WTC11 (cell line): ENCODE results near the gene RGSL1. TPM values are rescaled to one million over a fixed set of nuclear protein-coding genes. Genes with fewer than 3 reads are reported as not detected.

Experiments
- ATAC-seq: fragments of 200-7000 bp; cut with Tn5 transposase; 2 replicates; pipeline ENCODE4 v1.10.0; 2021; ENCODE audit warnings: mild to moderate bottlenecking, moderate library complexity
- CTCF ChIA-PET: fragments of 300-600 bp; sonication (Branson Sonifier 250); formaldehyde crosslinking; loops from one replicate; lab custom pipeline; 2021; ENCODE audit warnings: antibody characterized with exemption; lab: Charles Lee
- POLR2A ChIA-PET: fragments of 350-600 bp; sonication (Branson Sonifier 250); formaldehyde crosslinking; loops from one replicate; lab custom pipeline; 2021; ENCODE audit warnings: antibody characterized with exemption; lab: Charles Lee
- DNase-seq: peaks from one replicate; pipeline ENCODE4 v3.0.0; 2021; ENCODE audit warnings: low spot score
- H3K27ac Mint-ChIP-seq: 2 replicates; pipeline ENCODE4 v1.8.0; 2021; ENCODE audit warnings: mixed read lengths
- H3K27me3 Mint-ChIP-seq: 2 replicates; pipeline ENCODE4 v1.8.0; 2021; ENCODE audit warnings: low read depth, mild to moderate bottlenecking, moderate library complexity, mixed read lengths
- H3K36me3 Mint-ChIP-seq: 2 replicates; pipeline ENCODE4 v1.8.0; 2021; ENCODE audit warnings: mixed read lengths
- H3K4me1 Mint-ChIP-seq: 2 replicates; pipeline ENCODE4 v1.8.0; 2022; ENCODE audit warnings: mixed read lengths
- H3K4me3 Mint-ChIP-seq: 2 replicates; pipeline ENCODE4 v1.8.0; 2021; ENCODE audit warnings: mild to moderate bottlenecking, moderate library complexity, mixed read lengths
- H3K9me3 Mint-ChIP-seq: 2 replicates; pipeline ENCODE4 v1.8.0; 2021; ENCODE audit warnings: mixed read lengths
- CREM ChIP-seq: sonication (generic); formaldehyde crosslinking; IDR thresholded peaks from 2 replicates; pipeline ENCODE4 v1.8.1; 2022; ENCODE audit warnings: mild to moderate bottlenecking, missing genetic modification reagents, moderate library complexity
- FOXJ3 ChIP-seq: sonication (generic); formaldehyde crosslinking; IDR thresholded peaks from 2 replicates; pipeline ENCODE4 v1.9.0; 2021; ENCODE audit warnings: missing genetic modification reagents, mild to moderate bottlenecking, borderline replicate concordance
- FOXP1 ChIP-seq: sonication (generic); formaldehyde crosslinking; IDR thresholded peaks from 2 replicates; pipeline ENCODE4 v1.8.0; 2022; ENCODE audit warnings: missing genetic modification reagents, mild to moderate bottlenecking, moderate library complexity, borderline replicate concordance
- GTF2I ChIP-seq: fragments of 250-450 bp; sonication (Bioruptor Pico); conservative IDR thresholded peaks from 2 replicates; pipeline ENCODE4 v1.4.0; 2021; ENCODE audit warnings: mild to moderate bottlenecking
- MXD4 ChIP-seq: fragments of 250-450 bp; sonication (Bioruptor Pico); IDR thresholded peaks from 2 replicates; pipeline ENCODE4 v1.8.0; 2021; ENCODE audit warnings: mild to moderate bottlenecking, moderate library complexity, borderline replicate concordance
- MYBL2 ChIP-seq: sonication (generic); formaldehyde crosslinking; IDR thresholded peaks from 2 replicates; pipeline ENCODE4 v1.8.1; 2023; ENCODE audit warnings: mild to moderate bottlenecking, moderate library complexity, missing genetic modification reagents
- NFE2L1 ChIP-seq: sonication (generic); formaldehyde crosslinking; IDR thresholded peaks from 2 replicates; pipeline ENCODE4 v1.8.1; 2023; ENCODE audit warnings: missing genetic modification reagents
- NR2C2 ChIP-seq: sonication (generic); formaldehyde crosslinking; IDR thresholded peaks from 2 replicates; pipeline ENCODE4 v1.8.0; 2022; ENCODE audit warnings: mild to moderate bottlenecking, missing genetic modification reagents
- NR3C1 ChIP-seq: sonication (generic); formaldehyde crosslinking; conservative IDR thresholded peaks from 2 replicates; pipeline ENCODE4 v1.8.1; 2023; ENCODE audit warnings: low read depth, mild to moderate bottlenecking, missing genetic modification reagents
- SP1 ChIP-seq: sonication (generic); formaldehyde crosslinking; conservative IDR thresholded peaks from 2 replicates; pipeline ENCODE4 v1.8.1; 2022; ENCODE audit warnings: missing genetic modification reagents
- ZNF317 ChIP-seq: sonication (generic); formaldehyde crosslinking; IDR thresholded peaks from 2 replicates; pipeline ENCODE4 v1.8.1; 2023; ENCODE audit warnings: low read depth, mild to moderate bottlenecking, moderate library complexity, missing genetic modification reagents, borderline replicate concordance
- total RNA-seq: library from RNA; stranded (reverse); gene quantifications from 3 replicates; pipeline ENCODE4 v1.2.3, GENCODE V29; 2021
- TF ChIP-seq, protein P1 (sequence below): sonication (generic); formaldehyde crosslinking; IDR thresholded peaks from 2 replicates; pipeline ENCODE4 v1.8.1; 2023; ENCODE audit warnings: mild to moderate bottlenecking, missing genetic modification reagents
- TF ChIP-seq, protein P2 (sequence below): fragments of 250-450 bp; sonication (Bioruptor Pico); IDR thresholded peaks from 2 replicates; pipeline ENCODE4 v1.9.0; 2021; ENCODE audit warnings: mild to moderate bottlenecking
- TF ChIP-seq, protein P3 (sequence below): sonication (generic); formaldehyde crosslinking; IDR thresholded peaks from 2 replicates; pipeline ENCODE4 v1.8.1; 2022; ENCODE audit warnings: mild to moderate bottlenecking, missing genetic modification reagents, moderate library complexity, borderline replicate concordance
- TF ChIP-seq, protein P4 (sequence below): sonication (generic); formaldehyde crosslinking; IDR thresholded peaks from 2 replicates; pipeline ENCODE4 v1.8.0; 2022; ENCODE audit warnings: missing genetic modification reagents
- TF ChIP-seq, protein P5 (sequence below): sonication (generic); formaldehyde crosslinking; IDR thresholded peaks from 2 replicates; pipeline ENCODE4 v1.8.1; 2023; ENCODE audit warnings: mild to moderate bottlenecking, moderate library complexity, missing genetic modification reagents
- TF ChIP-seq, protein P6 (sequence below): fragments of 250-450 bp; sonication (Bioruptor Pico); IDR thresholded peaks from 2 replicates; pipeline ENCODE4 v2.1.2; 2022; ENCODE audit warnings: mild to moderate bottlenecking, moderate library complexity
- TF ChIP-seq, protein P7 (sequence below): sonication (generic); formaldehyde crosslinking; IDR thresholded peaks from 2 replicates; pipeline ENCODE4 v1.8.0; 2023; ENCODE audit warnings: mild to moderate bottlenecking, missing genetic modification reagents

The RGSL1 gene
- total RNA-seq, 1 experiment from 2014 or later = not detected

DNA sequence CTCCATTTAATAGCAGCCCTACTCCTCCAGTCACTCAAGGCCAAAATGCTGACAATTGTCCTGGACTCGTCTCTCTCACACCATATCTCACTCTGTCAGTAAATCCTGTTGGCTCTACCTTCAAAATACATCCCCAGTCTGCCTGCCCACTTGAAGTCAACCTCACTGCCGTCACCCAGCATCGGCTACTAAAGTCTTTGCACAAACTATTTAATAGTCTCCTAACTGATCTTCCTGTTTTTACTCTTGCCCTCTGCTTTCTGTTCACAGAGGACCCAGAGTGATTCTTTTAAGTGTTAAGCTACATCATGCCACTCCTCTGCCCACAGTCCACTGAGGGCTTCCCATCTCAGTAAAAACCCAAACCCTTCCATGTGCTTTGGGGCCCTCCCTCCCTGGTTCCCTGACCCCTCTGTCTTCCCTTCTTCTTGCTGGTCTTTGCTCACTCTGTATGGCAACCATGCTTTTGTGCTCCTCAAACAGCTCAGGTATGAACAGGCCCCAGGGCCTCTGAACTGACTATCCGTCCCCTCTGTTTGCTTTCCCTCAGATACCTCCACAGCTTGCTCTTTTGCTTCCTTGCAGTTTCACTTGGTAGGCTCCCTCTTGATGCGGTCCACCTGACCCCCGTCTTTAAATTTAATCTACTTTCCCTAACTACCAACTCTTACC is 120.1 kb downstream of the RGSL1 start:
- ATAC-seq (no peak), DNase-seq (no peak)
- no peak overlapping the region for H3K4me3 Mint-ChIP-seq
- no peak for TF ChIP-seq GTF2I
- H3K9me3 Mint-ChIP-seq = peaks cover 6% of the 10 kb centered on the region
- peaks cover 5% of the 10 kb centered on the region for H3K4me1 Mint-ChIP-seq
- no peaks in the 10 kb centered on the region; the same call in 1 of the 2 replicates for H3K27me3 Mint-ChIP-seq
- H3K36me3 Mint-ChIP-seq = no peaks in the 10 kb centered on the region
- ChIA-PET CTCF (interaction anchor here (1.5 kb wide), 1 partner anchor 217 kb away, joined by 3 read pairs; no protein-coding TSS in a partner anchor), POLR2A (no interaction called here)
- H3K27ac Mint-ChIP-seq = no peak overlapping the region

DNA sequence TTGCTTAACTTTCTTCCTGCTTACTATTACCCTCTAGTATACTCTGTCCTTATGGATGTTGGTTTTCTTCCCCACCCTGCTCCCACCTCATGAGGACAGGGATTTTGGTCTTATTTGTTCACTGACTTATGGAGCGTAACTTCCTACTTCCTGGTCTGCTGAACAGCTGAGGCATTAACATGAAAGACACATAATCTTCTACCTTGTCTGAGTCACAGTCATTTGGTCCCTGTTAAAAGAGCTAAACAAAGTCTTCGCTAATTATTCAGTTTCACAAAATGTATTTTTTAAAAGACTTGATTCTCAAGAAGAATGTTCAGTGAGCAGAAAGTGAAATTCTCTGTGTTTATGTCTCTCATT is 120.6 kb downstream of the RGSL1 start:
- H3K4me1 Mint-ChIP-seq = peaks cover under 1% of the 10 kb centered on the region; the same call in 1 of the 2 replicates
- H3K27me3 Mint-ChIP-seq = no peaks in the 10 kb centered on the region; the same call in 1 of the 2 replicates
- DNase-seq (no peak), ATAC-seq (no peak)
- peaks cover 6% of the 10 kb centered on the region for H3K9me3 Mint-ChIP-seq
- H3K27ac Mint-ChIP-seq = no peak overlapping the region
- H3K4me3 Mint-ChIP-seq = no peak overlapping the region
- H3K36me3 Mint-ChIP-seq = no peaks in the 10 kb centered on the region
- ChIA-PET CTCF (interaction anchor here (1.5 kb wide), 1 partner anchor 216 kb away, joined by 3 read pairs; no protein-coding TSS in a partner anchor), POLR2A (no interaction called here)
- TF ChIP-seq NFE2L1 (CRISPR knock-in tag) (no peak), FOXP1 (CRISPR knock-in tag) (no peak), CREM (no peak), MYBL2 (no peak), ZNF317 (CRISPR knock-in tag) (no peak), NR3C1 (CRISPR knock-in tag) (no peak), MXD4 (CRISPR knock-in tag) (no peak), NR2C2 (no peak), SP1 (CRISPR knock-in tag) (no peak), FOXJ3 (CRISPR knock-in tag) (no peak)
- TF ChIP-seq, protein P1, sequence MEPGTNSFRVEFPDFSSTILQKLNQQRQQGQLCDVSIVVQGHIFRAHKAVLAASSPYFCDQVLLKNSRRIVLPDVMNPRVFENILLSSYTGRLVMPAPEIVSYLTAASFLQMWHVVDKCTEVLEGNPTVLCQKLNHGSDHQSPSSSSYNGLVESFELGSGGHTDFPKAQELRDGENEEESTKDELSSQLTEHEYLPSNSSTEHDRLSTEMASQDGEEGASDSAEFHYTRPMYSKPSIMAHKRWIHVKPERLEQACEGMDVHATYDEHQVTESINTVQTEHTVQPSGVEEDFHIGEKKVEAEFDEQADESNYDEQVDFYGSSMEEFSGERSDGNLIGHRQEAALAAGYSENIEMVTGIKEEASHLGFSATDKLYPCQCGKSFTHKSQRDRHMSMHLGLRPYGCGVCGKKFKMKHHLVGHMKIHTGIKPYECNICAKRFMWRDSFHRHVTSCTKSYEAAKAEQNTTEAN (CRISPR knock-in tag) = no peak
- TF ChIP-seq, protein P2, sequence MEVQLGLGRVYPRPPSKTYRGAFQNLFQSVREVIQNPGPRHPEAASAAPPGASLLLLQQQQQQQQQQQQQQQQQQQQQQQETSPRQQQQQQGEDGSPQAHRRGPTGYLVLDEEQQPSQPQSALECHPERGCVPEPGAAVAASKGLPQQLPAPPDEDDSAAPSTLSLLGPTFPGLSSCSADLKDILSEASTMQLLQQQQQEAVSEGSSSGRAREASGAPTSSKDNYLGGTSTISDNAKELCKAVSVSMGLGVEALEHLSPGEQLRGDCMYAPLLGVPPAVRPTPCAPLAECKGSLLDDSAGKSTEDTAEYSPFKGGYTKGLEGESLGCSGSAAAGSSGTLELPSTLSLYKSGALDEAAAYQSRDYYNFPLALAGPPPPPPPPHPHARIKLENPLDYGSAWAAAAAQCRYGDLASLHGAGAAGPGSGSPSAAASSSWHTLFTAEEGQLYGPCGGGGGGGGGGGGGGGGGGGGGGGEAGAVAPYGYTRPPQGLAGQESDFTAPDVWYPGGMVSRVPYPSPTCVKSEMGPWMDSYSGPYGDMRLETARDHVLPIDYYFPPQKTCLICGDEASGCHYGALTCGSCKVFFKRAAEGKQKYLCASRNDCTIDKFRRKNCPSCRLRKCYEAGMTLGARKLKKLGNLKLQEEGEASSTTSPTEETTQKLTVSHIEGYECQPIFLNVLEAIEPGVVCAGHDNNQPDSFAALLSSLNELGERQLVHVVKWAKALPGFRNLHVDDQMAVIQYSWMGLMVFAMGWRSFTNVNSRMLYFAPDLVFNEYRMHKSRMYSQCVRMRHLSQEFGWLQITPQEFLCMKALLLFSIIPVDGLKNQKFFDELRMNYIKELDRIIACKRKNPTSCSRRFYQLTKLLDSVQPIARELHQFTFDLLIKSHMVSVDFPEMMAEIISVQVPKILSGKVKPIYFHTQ (CRISPR knock-in tag) = no peak
- TF ChIP-seq, protein P3, sequence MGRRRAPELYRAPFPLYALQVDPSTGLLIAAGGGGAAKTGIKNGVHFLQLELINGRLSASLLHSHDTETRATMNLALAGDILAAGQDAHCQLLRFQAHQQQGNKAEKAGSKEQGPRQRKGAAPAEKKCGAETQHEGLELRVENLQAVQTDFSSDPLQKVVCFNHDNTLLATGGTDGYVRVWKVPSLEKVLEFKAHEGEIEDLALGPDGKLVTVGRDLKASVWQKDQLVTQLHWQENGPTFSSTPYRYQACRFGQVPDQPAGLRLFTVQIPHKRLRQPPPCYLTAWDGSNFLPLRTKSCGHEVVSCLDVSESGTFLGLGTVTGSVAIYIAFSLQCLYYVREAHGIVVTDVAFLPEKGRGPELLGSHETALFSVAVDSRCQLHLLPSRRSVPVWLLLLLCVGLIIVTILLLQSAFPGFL = no peak
- TF ChIP-seq, protein P4, sequence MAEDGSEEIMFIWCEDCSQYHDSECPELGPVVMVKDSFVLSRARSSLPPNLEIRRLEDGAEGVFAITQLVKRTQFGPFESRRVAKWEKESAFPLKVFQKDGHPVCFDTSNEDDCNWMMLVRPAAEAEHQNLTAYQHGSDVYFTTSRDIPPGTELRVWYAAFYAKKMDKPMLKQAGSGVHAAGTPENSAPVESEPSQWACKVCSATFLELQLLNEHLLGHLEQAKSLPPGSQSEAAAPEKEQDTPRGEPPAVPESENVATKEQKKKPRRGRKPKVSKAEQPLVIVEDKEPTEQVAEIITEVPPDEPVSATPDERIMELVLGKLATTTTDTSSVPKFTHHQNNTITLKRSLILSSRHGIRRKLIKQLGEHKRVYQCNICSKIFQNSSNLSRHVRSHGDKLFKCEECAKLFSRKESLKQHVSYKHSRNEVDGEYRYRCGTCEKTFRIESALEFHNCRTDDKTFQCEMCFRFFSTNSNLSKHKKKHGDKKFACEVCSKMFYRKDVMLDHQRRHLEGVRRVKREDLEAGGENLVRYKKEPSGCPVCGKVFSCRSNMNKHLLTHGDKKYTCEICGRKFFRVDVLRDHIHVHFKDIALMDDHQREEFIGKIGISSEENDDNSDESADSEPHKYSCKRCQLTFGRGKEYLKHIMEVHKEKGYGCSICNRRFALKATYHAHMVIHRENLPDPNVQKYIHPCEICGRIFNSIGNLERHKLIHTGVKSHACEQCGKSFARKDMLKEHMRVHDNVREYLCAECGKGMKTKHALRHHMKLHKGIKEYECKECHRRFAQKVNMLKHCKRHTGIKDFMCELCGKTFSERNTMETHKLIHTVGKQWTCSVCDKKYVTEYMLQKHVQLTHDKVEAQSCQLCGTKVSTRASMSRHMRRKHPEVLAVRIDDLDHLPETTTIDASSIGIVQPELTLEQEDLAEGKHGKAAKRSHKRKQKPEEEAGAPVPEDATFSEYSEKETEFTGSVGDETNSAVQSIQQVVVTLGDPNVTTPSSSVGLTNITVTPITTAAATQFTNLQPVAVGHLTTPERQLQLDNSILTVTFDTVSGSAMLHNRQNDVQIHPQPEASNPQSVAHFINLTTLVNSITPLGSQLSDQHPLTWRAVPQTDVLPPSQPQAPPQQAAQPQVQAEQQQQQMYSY (CRISPR knock-in tag) = no peak
- TF ChIP-seq, protein P5, sequence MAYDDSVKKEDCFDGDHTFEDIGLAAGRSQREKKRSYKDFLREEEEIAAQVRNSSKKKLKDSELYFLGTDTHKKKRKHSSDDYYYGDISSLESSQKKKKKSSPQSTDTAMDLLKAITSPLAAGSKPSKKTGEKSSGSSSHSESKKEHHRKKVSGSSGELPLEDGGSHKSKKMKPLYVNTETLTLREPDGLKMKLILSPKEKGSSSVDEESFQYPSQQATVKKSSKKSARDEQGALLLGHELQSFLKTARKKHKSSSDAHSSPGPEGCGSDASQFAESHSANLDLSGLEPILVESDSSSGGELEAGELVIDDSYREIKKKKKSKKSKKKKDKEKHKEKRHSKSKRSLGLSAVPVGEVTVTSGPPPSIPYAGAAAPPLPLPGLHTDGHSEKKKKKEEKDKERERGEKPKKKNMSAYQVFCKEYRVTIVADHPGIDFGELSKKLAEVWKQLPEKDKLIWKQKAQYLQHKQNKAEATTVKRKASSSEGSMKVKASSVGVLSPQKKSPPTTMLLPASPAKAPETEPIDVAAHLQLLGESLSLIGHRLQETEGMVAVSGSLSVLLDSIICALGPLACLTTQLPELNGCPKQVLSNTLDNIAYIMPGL (CRISPR knock-in tag) = no peak
- TF ChIP-seq, protein P6, sequence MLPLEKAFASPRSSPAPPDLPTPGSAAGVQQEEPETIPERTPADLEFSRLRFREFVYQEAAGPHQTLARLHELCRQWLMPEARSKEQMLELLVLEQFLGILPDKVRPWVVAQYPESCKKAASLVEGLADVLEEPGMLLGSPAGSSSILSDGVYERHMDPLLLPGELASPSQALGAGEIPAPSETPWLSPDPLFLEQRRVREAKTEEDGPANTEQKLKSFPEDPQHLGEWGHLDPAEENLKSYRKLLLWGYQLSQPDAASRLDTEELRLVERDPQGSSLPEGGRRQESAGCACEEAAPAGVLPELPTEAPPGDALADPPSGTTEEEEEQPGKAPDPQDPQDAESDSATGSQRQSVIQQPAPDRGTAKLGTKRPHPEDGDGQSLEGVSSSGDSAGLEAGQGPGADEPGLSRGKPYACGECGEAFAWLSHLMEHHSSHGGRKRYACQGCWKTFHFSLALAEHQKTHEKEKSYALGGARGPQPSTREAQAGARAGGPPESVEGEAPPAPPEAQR (CRISPR knock-in tag) = no peak
- TF ChIP-seq, protein P7, sequence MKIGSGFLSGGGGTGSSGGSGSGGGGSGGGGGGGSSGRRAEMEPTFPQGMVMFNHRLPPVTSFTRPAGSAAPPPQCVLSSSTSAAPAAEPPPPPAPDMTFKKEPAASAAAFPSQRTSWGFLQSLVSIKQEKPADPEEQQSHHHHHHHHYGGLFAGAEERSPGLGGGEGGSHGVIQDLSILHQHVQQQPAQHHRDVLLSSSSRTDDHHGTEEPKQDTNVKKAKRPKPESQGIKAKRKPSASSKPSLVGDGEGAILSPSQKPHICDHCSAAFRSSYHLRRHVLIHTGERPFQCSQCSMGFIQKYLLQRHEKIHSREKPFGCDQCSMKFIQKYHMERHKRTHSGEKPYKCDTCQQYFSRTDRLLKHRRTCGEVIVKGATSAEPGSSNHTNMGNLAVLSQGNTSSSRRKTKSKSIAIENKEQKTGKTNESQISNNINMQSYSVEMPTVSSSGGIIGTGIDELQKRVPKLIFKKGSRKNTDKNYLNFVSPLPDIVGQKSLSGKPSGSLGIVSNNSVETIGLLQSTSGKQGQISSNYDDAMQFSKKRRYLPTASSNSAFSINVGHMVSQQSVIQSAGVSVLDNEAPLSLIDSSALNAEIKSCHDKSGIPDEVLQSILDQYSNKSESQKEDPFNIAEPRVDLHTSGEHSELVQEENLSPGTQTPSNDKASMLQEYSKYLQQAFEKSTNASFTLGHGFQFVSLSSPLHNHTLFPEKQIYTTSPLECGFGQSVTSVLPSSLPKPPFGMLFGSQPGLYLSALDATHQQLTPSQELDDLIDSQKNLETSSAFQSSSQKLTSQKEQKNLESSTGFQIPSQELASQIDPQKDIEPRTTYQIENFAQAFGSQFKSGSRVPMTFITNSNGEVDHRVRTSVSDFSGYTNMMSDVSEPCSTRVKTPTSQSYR (CRISPR knock-in tag) = no peak
